Erythroblast (primary cell): ENCODE measurements around the gene ALLC.

Source experiments
- GATA1 ChIP-seq: IDR thresholded peaks from 2 replicates; pipeline ENCODE4 v1.6.1; 2011; ENCODE audit warnings: low read depth, mild to moderate bottlenecking, control low read depth, low read length, moderate library complexity
- POLR2A ChIP-seq: IDR thresholded peaks from 2 replicates; pipeline ENCODE4 v1.6.1; 2011; ENCODE audit warnings: mild to moderate bottlenecking, low read length

DNA sequence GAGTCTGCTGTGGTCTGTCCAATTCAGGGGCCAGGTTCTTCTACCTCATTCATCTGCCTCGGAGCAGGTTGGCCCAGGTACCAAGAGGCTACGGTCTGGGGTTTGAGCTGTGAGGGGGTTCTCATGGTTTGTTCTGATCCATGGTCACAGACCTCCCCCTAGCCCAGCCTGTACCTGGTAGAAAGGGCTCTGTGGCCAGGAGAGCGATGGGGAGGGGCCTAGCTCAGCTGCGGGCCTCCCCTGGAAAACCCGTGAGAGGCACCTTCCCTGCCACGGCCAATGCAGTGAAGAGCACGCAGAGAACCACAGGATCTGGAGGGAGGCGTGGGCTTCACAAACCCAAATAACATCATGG lies 19.6 kb upstream of the ALLC start:
- TF ChIP-seq POLR2A (no peak), GATA1 (no peak)
